HepG2 (cell line): ENCODE measurements around the gene TMEM131. TPM values are rescaled to one million over a fixed set of nuclear protein-coding genes. Genes with fewer than 3 reads are reported as not detected.

Experiments used
- ATAC-seq: fragments of 200-7000 bp; cut with Tn5 transposase; 3 replicates; pipeline ENCODE4 v1.9.1; 2020; ENCODE audit warnings: mild to moderate bottlenecking, moderate library complexity
- BruUV-seq: library from RNA; stranded (reverse); fragments of 400-500 nt; replicated peaks from 2 replicates; lab custom pipeline; 2021; lab: Mats Ljungman, UMichigan
- CTCF ChIA-PET: fragments of 300-600 bp; formaldehyde crosslinking; extraction: SDS; loops from one replicate; lab custom pipeline; 2021; ENCODE audit warnings: low total read pairs, inconsistent platforms, low intra/inter-chr PET ratio; lab: Yijun Ruan, JAX
- POLR2A ChIA-PET: fragments of 350-600 bp; sonication (Branson Sonifier 250); formaldehyde crosslinking; loops from one replicate; lab custom pipeline; 2020; ENCODE audit warnings: antibody characterized with exemption, inconsistent platforms; lab: Yijun Ruan, JAX
- DNase-seq: peaks from one replicate; pipeline ENCODE4 v3.0.0-alpha.2; 2015; ENCODE audit warnings: low spot score
- FAIRE-seq: peaks from 3 replicates; lab custom pipeline; 2011; peaks lifted over from hg19 to GRCh38; lab: Jason Lieb, UNC
- H2AFZ ChIP-seq: one replicate; pipeline ENCODE4 v1.6.1; 2011; ENCODE audit warnings: low read length, inconsistent platforms
- H3K27ac ChIP-seq: fragments of 300-600 bp; 3 replicates; pipeline ENCODE4 v1.8.0; 2011; ENCODE audit warnings: mixed run types, mild to moderate bottlenecking, mixed read lengths, low read length, inconsistent platforms; ENCODE audit not compliant: insufficient read depth; ENCODE audit errors: extremely low read length
- H3K27me3 ChIP-seq, 2 experiments: fragments of 200-600 bp in 1 of 2; 2 replicates in 1 of 2; 3 replicates in 1 of 2; pipeline versions ENCODE4 v1.6.0 to v1.8.0; 2011; ENCODE audit warnings: low read length in 2 of 2, mild to moderate bottlenecking in 2 of 2, moderate library complexity in 2 of 2, inconsistent platforms in 1 of 2; ENCODE audit not compliant: insufficient read depth in 2 of 2, control insufficient read depth in 1 of 2
- H3K36me3 ChIP-seq, 2 experiments: fragments of 200-600 bp in 1 of 2; replicated peaks in 1 of 2; 2 replicates in 1 of 2; 3 replicates in 1 of 2; pipeline versions ENCODE4 v1.5.1 to v1.8.0; 2011; ENCODE audit warnings: low read length in 2 of 2, inconsistent platforms in 1 of 2; ENCODE audit not compliant: insufficient read depth in 2 of 2, control insufficient read depth in 1 of 2
- H3K4me1 ChIP-seq: 2 replicates; pipeline ENCODE4 v1.5.1; 2012; ENCODE audit warnings: low read length, inconsistent platforms; ENCODE audit not compliant: insufficient read depth
- H3K4me2 ChIP-seq: 2 replicates; pipeline ENCODE4 v1.6.0; 2011; ENCODE audit warnings: low read depth, low read length, inconsistent platforms
- H3K4me3 ChIP-seq, 3 experiments: fragments of 200-600 bp in 1 of 3; sonication (generic), shearing (Covaris generic) in 1 of 3; replicated peaks in 1 of 3; 2 replicates each; pipeline ENCODE4 v1.5.1; 2011 to 2016; ENCODE audit warnings: low read length in 3 of 3, inconsistent platforms in 2 of 3, low read depth in 2 of 3, mild to moderate bottlenecking in 2 of 3, control low read depth in 1 of 3, mixed read lengths in 1 of 3; ENCODE audit not compliant: insufficient read depth in 1 of 3
- H3K79me2 ChIP-seq: one replicate; pipeline ENCODE4 v1.6.1; 2011; ENCODE audit warnings: low read length, inconsistent platforms; ENCODE audit not compliant: insufficient read depth
- H3K9ac ChIP-seq: 2 replicates; pipeline ENCODE4 v1.6.0; 2011; ENCODE audit warnings: mild to moderate bottlenecking, low read depth, low read length, inconsistent platforms; ENCODE audit not compliant: insufficient read depth
- H3K9me3 ChIP-seq: 2 replicates; pipeline ENCODE4 v1.5.1; 2012; ENCODE audit warnings: mild to moderate bottlenecking, low read length
- H4K20me1 ChIP-seq: 2 replicates; pipeline ENCODE4 v1.6.0; 2011; ENCODE audit warnings: inconsistent platforms, mild to moderate bottlenecking, low read length, moderate library complexity; ENCODE audit not compliant: insufficient read depth
- ARID5B ChIP-seq: IDR thresholded peaks from 2 replicates; pipeline ENCODE4 v1.4.0; 2020; ENCODE audit warnings: mild to moderate bottlenecking, missing genetic modification reagents
- CSRNP2 ChIP-seq: sonication (generic); formaldehyde crosslinking; conservative IDR thresholded peaks from 2 replicates; pipeline ENCODE4 v1.8.0; 2022; ENCODE audit warnings: low read depth, missing genetic modification reagents
- FOXO4 ChIP-seq: sonication (generic); formaldehyde crosslinking; conservative IDR thresholded peaks from 2 replicates; pipeline ENCODE4 v1.8.1; 2023; ENCODE audit warnings: missing genetic modification reagents
- PATZ1 ChIP-seq: sonication (generic); formaldehyde crosslinking; IDR thresholded peaks from 2 replicates; pipeline ENCODE4 v1.4.0; 2020; ENCODE audit warnings: missing genetic modification reagents
- ZC3H4 ChIP-seq: sonication (generic); formaldehyde crosslinking; IDR thresholded peaks from 2 replicates; pipeline ENCODE4 v1.4.0; 2020; ENCODE audit warnings: missing genetic modification reagents, borderline replicate concordance
- ZEB1 ChIP-seq: IDR thresholded peaks from 2 replicates; pipeline ENCODE4 v1.6.1; 2012; ENCODE audit warnings: mild to moderate bottlenecking, low read depth, inconsistent platforms; ENCODE audit not compliant: insufficient replicate concordance
- ZNF224 ChIP-seq: sonication (generic); formaldehyde crosslinking; IDR thresholded peaks from 2 replicates; pipeline ENCODE4 v1.5.0; 2020; ENCODE audit warnings: mild to moderate bottlenecking, missing genetic modification reagents
- ZNF431 ChIP-seq: sonication (generic); formaldehyde crosslinking; IDR thresholded peaks from 2 replicates; pipeline ENCODE4 v1.9.0; 2022; ENCODE audit warnings: missing genetic modification reagents, low read depth, mild to moderate bottlenecking, borderline replicate concordance
- ZNF441 ChIP-seq: sonication (generic); formaldehyde crosslinking; IDR thresholded peaks from 2 replicates; pipeline ENCODE4 v1.7.0; 2021; ENCODE audit warnings: missing genetic modification reagents, borderline replicate concordance
- ZNF724P ChIP-seq: sonication (generic); formaldehyde crosslinking; IDR thresholded peaks from 2 replicates; pipeline ENCODE4 v1.8.0; 2022; ENCODE audit warnings: missing genetic modification reagents, borderline replicate concordance
- ZNF879 ChIP-seq: sonication (generic); formaldehyde crosslinking; IDR thresholded peaks from 2 replicates; pipeline ENCODE4 v1.8.1; 2023; ENCODE audit warnings: missing genetic modification reagents
- WGBS: methylation state at CpG from one replicate; pipeline ENCODE4 v1.1.6; 2017; ENCODE audit warnings: low lambda C conversion rate; 5-methylcytosine and 5-hydroxymethylcytosine counted together
- in situ Hi-C: cut with HindIII; loops from 2 replicates; pipeline ENCODE4 v1.10.0; 2017; ENCODE audit warnings: low pct_unique_long_range_greater_than_20kb; ENCODE audit not compliant: extremely low pct_ligation_motif_present
- intact Hi-C: fragments of 100-400 bp; cut with micrococcal nuclease; formaldehyde crosslinking; loops from one replicate; pipeline ENCODE4 v1.10.0; 2022; ENCODE audit not compliant: unreplicated experiment
- polyA plus RNA-seq, 8 experiments: library from polyadenylated mRNA; depleted of rRNA in 3 of 8; stranded (reverse) in 7 of 8; unstranded in 1 of 8; fragments of >200 nt; fragmentation: Illumina TruSeq in 4 of 8; extraction: Trizol in 4 of 8; gene quantifications; 2 replicates each; pipeline versions ENCODE4 v1.2.1 to v1.2.3, GENCODE V29; 2011 to 2016; ENCODE audit warnings: low read depth in 4 of 8, missing spikeins in 1 of 8, mixed read lengths in 1 of 8; ENCODE audit not compliant: insufficient read depth in 1 of 8
- total RNA-seq, 5 experiments: library from RNA; depleted of rRNA; stranded (reverse); fragments of >200 nt; fragmentation: Illumina TruSeq; extraction: Trizol; gene quantifications; 2 replicates each; pipeline ENCODE4 v1.2.3, GENCODE V29; 2016; ENCODE audit warnings: low read depth in 1 of 5

Gene TMEM131
- total and polyA plus RNA-seq, 2 of the 13 experiments (the other 11 are each of a cell fraction or from before 2014, with no cell fraction given): 17.9 to 19.5 TPM

GRCh38 chr2:97891611-97892010, 104.1 kb downstream of the TMEM131 start (continued):
- no peak for TF ChIP-seq FOXO4
- TF ChIP-seq CSRNP2 (CRISPR knock-in tag): no peak
- no peak for TF ChIP-seq ZNF224 (CRISPR knock-in tag)
- TF ChIP-seq ZNF441: no peak
- TF ChIP-seq ZC3H4: no peak
- TF ChIP-seq, all 625 proteins: peak for 0

GRCh38 chr2:97889156-97889555, 106.6 kb downstream of the TMEM131 start:
- Histone ChIP-seq H3K27ac (no peak overlapping the region), H3K4me2 (no peak overlapping the region), H3K27me3 (no peaks in the 10 kb centered on the region), H3K4me1 (no peaks in the 10 kb centered on the region), H3K36me3 (peaks cover 13 to 34% of the 10 kb centered on the region in 2 experiments), H3K4me3 (no peak overlapping the region), H3K9ac (no peak overlapping the region), H4K20me1 (no peaks in the 10 kb centered on the region), H3K9me3 (peaks cover 14% of the 10 kb centered on the region), H2AFZ (no peak overlapping the region), H3K79me2 (no peaks in the 10 kb centered on the region)
- WGBS: 96% methylated on average over 2 of the region's 2 CpGs
- BruUV-seq: no TSS peak
- no peak for FAIRE-seq
- POLR2A ChIA-PET: no interaction called here
- no peak for ATAC-seq
- DNase-seq: no peak
- in situ Hi-C loops: no loop called here
- CTCF ChIA-PET: no interaction called here
- intact Hi-C loops: no loop called here
- TF ChIP-seq ZNF724P (CRISPR knock-in tag): no peak
- TF ChIP-seq ZEB1: no peak
- TF ChIP-seq PATZ1 (CRISPR knock-in tag): no peak
- TF ChIP-seq ZNF431 (CRISPR knock-in tag): no peak
- TF ChIP-seq ZNF879 (CRISPR knock-in tag): no peak
- TF ChIP-seq ARID5B (CRISPR knock-in tag): no peak
